ENCODE results near the gene DYRK3.
"Not testable (repeated sequence)": the region's sequence is repeated elsewhere in the genome, so short reads cannot be mapped to it uniquely, and the experiment has no call there.

DYRK3 gene

GRCh38 chr1:206636671-206637070 lies 1.3 kb downstream of the DYRK3 start:
- no peak for TF ChIP-seq JUND (IDR thresholded peaks at IDR 0.05; ENCODE audit: low read depth)
- in situ Hi-C loops (cut with HindIII; ENCODE audit: low pct_unique_long_range_greater_than_20kb, low sequenced_read_pairs), result no loop called here
- no peak for DNase-seq (ENCODE audit: low read depth in 1 of 2, low spot score in 1 of 2)

- no peak for DNase-seq (ENCODE audit: low read depth in 1 of 2, low spot score in 1 of 2)
- TF ChIP-seq JUND (IDR thresholded peaks at IDR 0.05; ENCODE audit: low read depth), result no peak
- in situ Hi-C loops (cut with HindIII; ENCODE audit: low pct_unique_long_range_greater_than_20kb, low sequenced_read_pairs), result no loop called here
These were observed 2.3 kb downstream of the DYRK3 start for GRCh38 chr1:206637605-206638004.

- DNase-seq (ENCODE audit: low read depth in 1 of 2, low spot score in 1 of 2); in situ Hi-C loops (cut with HindIII; ENCODE audit: low pct_unique_long_range_greater_than_20kb, low sequenced_read_pairs): not testable (repeated sequence)
These were observed 6.7 kb downstream of the DYRK3 start for GRCh38 chr1:206642074-206642473.

GRCh38 chr1:206643118-206643698 lies 7.9 kb downstream of the DYRK3 start:
- TF ChIP-seq JUND (IDR thresholded peaks at IDR 0.05; ENCODE audit: low read depth), result no peak
- in situ Hi-C loops (cut with HindIII; ENCODE audit: low pct_unique_long_range_greater_than_20kb, low sequenced_read_pairs), result no loop called here
- no peak for DNase-seq (ENCODE audit: low read depth in 1 of 2, low spot score in 1 of 2)

- in situ Hi-C loops (cut with HindIII; ENCODE audit: low pct_unique_long_range_greater_than_20kb, low sequenced_read_pairs), result no loop called here
- no peak for DNase-seq (ENCODE audit: low read depth in 1 of 2, low spot score in 1 of 2)
- TF ChIP-seq JUND (IDR thresholded peaks at IDR 0.05; ENCODE audit: low read depth), result no peak
These were observed 11.2 kb downstream of the DYRK3 start for GRCh38 chr1:206646504-206646903.

GRCh38 chr1:206647224-206647623 lies 11.9 kb downstream of the DYRK3 start:
- no peak for DNase-seq (ENCODE audit: low read depth in 1 of 2, low spot score in 1 of 2)
- TF ChIP-seq JUND (IDR thresholded peaks at IDR 0.05; ENCODE audit: low read depth), result no peak
- in situ Hi-C loops (cut with HindIII; ENCODE audit: low pct_unique_long_range_greater_than_20kb, low sequenced_read_pairs), result no loop called here

- DNase-seq (ENCODE audit: low read depth in 1 of 2, low spot score in 1 of 2), result no peak
- in situ Hi-C loops (cut with HindIII; ENCODE audit: low pct_unique_long_range_greater_than_20kb, low sequenced_read_pairs), result no loop called here
- TF ChIP-seq JUND (IDR thresholded peaks at IDR 0.05; ENCODE audit: low read depth), result no peak
These were observed 14.1 kb downstream of the DYRK3 start for GRCh38 chr1:206649261-206649921.

GRCh38 chr1:206651014-206651413 lies 15.7 kb downstream of the DYRK3 start:
- in situ Hi-C loops (cut with HindIII; ENCODE audit: low pct_unique_long_range_greater_than_20kb, low sequenced_read_pairs), result no loop called here
- no peak for TF ChIP-seq JUND (IDR thresholded peaks at IDR 0.05; ENCODE audit: low read depth)
- no peak for DNase-seq (ENCODE audit: low read depth in 1 of 2, low spot score in 1 of 2)

GRCh38 chr1:206651958-206652890 lies 16.9 kb downstream of the DYRK3 start:
- DNase-seq (ENCODE audit: low read depth in 1 of 2, low spot score in 1 of 2), result no peak
- in situ Hi-C loops (cut with HindIII; ENCODE audit: low pct_unique_long_range_greater_than_20kb, low sequenced_read_pairs), result no loop called here
- no peak for TF ChIP-seq JUND (IDR thresholded peaks at IDR 0.05; ENCODE audit: low read depth)

- in situ Hi-C loops (cut with HindIII; ENCODE audit: low pct_unique_long_range_greater_than_20kb, low sequenced_read_pairs), result no loop called here
- no peak for DNase-seq (ENCODE audit: low read depth in 1 of 2, low spot score in 1 of 2)
- no peak for TF ChIP-seq JUND (IDR thresholded peaks at IDR 0.05; ENCODE audit: low read depth)
These were observed 18.6 kb downstream of the DYRK3 start for GRCh38 chr1:206653715-206654459.

GRCh38 chr1:206654828-206655227 lies 19.5 kb downstream of the DYRK3 start:
- in situ Hi-C loops (cut with HindIII; ENCODE audit: low pct_unique_long_range_greater_than_20kb, low sequenced_read_pairs), result no loop called here
- TF ChIP-seq JUND (IDR thresholded peaks at IDR 0.05; ENCODE audit: low read depth), result no peak
- DNase-seq (ENCODE audit: low read depth in 1 of 2, low spot score in 1 of 2), result no peak

- DNase-seq (ENCODE audit: low read depth in 1 of 2, low spot score in 1 of 2), result no peak
- in situ Hi-C loops (cut with HindIII; ENCODE audit: low pct_unique_long_range_greater_than_20kb, low sequenced_read_pairs), result no loop called here
- no peak for TF ChIP-seq JUND (IDR thresholded peaks at IDR 0.05; ENCODE audit: low read depth)
These were observed 20.1 kb downstream of the DYRK3 start for GRCh38 chr1:206655471-206655882.

All from T47D (cell line).